H9 (cell line): ENCODE data around the gene EEF1A2. TPM values are rescaled to one million over a fixed set of nuclear protein-coding genes. Genes with fewer than 3 reads are reported as not detected.

Experiments
- DNase-seq: peaks from one replicate; pipeline ENCODE4 v3.0.0-alpha.2; 2017
- H2AFZ ChIP-seq: one replicate; pipeline ENCODE4 v1.6.1; 2013; ENCODE audit warnings: mild to moderate bottlenecking, low read length, control low read depth, moderate library complexity
- H2AK5ac ChIP-seq: 2 replicates; pipeline ENCODE4 v1.6.1; 2013; ENCODE audit warnings: low read length, control low read depth, mixed read lengths; ENCODE audit not compliant: insufficient read length
- H2BK120ac ChIP-seq: one replicate; pipeline ENCODE4 v1.6.1; 2013; ENCODE audit warnings: low read depth, mild to moderate bottlenecking, low read length, control low read depth, inconsistent platforms; ENCODE audit not compliant: poor library complexity, severe bottlenecking
- H2BK12ac ChIP-seq: 2 replicates; pipeline ENCODE4 v1.6.1; 2013; ENCODE audit warnings: low read length, control low read depth, mixed read lengths, low read depth; ENCODE audit not compliant: insufficient read length
- H2BK15ac ChIP-seq: 2 replicates; pipeline ENCODE4 v1.6.1; 2013; ENCODE audit warnings: low read depth, low read length, control low read depth
- H2BK20ac ChIP-seq: one replicate; pipeline ENCODE4 v1.6.1; 2013; ENCODE audit warnings: low read depth, mild to moderate bottlenecking, low read length, control low read depth, inconsistent platforms; ENCODE audit not compliant: poor library complexity, severe bottlenecking
- H2BK5ac ChIP-seq: 2 replicates; pipeline ENCODE4 v1.6.1; 2013; ENCODE audit warnings: low read length, control low read depth, mixed read lengths; ENCODE audit not compliant: insufficient read length
- H3K14ac ChIP-seq: 2 replicates; pipeline ENCODE4 v1.6.1; 2013; ENCODE audit warnings: low read length, control low read depth; ENCODE audit not compliant: insufficient read depth
- H3K18ac ChIP-seq: 2 replicates; pipeline ENCODE4 v1.6.1; 2013; ENCODE audit warnings: low read depth, mild to moderate bottlenecking, mixed read lengths, low read length, control low read depth; ENCODE audit not compliant: insufficient read length
- H3K23ac ChIP-seq: 2 replicates; pipeline ENCODE4 v1.6.1; 2013; ENCODE audit warnings: low read length, control low read depth, mixed read lengths, low read depth; ENCODE audit not compliant: insufficient read length
- H3K23me2 ChIP-seq: 2 replicates; pipeline ENCODE4 v1.6.1; 2013; ENCODE audit warnings: low read depth, mild to moderate bottlenecking, mixed read lengths, low read length, control low read depth; ENCODE audit not compliant: insufficient read length, poor library complexity, severe bottlenecking
- H3K27ac ChIP-seq: 2 replicates; pipeline ENCODE4 v1.5.1; 2013; ENCODE audit warnings: low read length, control low read depth, mixed read lengths, low read depth; ENCODE audit not compliant: insufficient read length
- H3K27me3 ChIP-seq: 2 replicates; pipeline ENCODE4 v1.6.1; 2013; ENCODE audit warnings: low read length, control low read depth, inconsistent platforms; ENCODE audit not compliant: insufficient read depth
- H3K4ac ChIP-seq: 2 replicates; pipeline ENCODE4 v1.6.1; 2013; ENCODE audit warnings: low read depth, mild to moderate bottlenecking, control low read depth, inconsistent platforms, low read length, moderate library complexity
- H3K4me1 ChIP-seq: 2 replicates; pipeline ENCODE4 v1.6.1; 2013; ENCODE audit warnings: low read length, control low read depth, inconsistent platforms; ENCODE audit not compliant: insufficient read depth
- H3K4me2 ChIP-seq: 2 replicates; pipeline ENCODE4 v1.6.1; 2013; ENCODE audit warnings: low read length, control low read depth, mixed read lengths; ENCODE audit not compliant: insufficient read length, insufficient read depth
- H3K56ac ChIP-seq: 2 replicates; pipeline ENCODE4 v1.6.1; 2013; ENCODE audit warnings: low read depth, mild to moderate bottlenecking, mixed read lengths, low read length, control low read depth; ENCODE audit not compliant: insufficient read length
- H3K79me1 ChIP-seq: 2 replicates; pipeline ENCODE4 v1.6.1; 2013; ENCODE audit warnings: low read depth, mild to moderate bottlenecking, moderate library complexity, low read length, control low read depth, inconsistent platforms; ENCODE audit not compliant: insufficient read depth, poor library complexity, severe bottlenecking
- H3K79me2 ChIP-seq: 2 replicates; pipeline ENCODE4 v1.6.1; 2013; ENCODE audit warnings: low read length, control low read depth, inconsistent platforms; ENCODE audit not compliant: insufficient read depth
- H3K9ac ChIP-seq: 2 replicates; pipeline ENCODE4 v1.6.1; 2013; ENCODE audit warnings: low read length, control low read depth, mixed read lengths; ENCODE audit not compliant: insufficient read length; ENCODE audit errors: extremely low read depth
- H3K9me3 ChIP-seq: one replicate; pipeline ENCODE4 v1.6.1; 2013; ENCODE audit warnings: low read depth, low read length, inconsistent platforms; ENCODE audit not compliant: control insufficient read depth
- H3T11ph ChIP-seq: one replicate; pipeline ENCODE4 v1.6.1; 2013; ENCODE audit warnings: mild to moderate bottlenecking, low read length, control low read depth, inconsistent platforms
- H4K20me1 ChIP-seq: one replicate; pipeline ENCODE4 v1.6.1; 2013; ENCODE audit not compliant: control insufficient read depth, insufficient read length, insufficient read depth
- H4K5ac ChIP-seq: 2 replicates; pipeline ENCODE4 v1.6.1; 2013; ENCODE audit warnings: low read depth, mild to moderate bottlenecking, mixed read lengths, low read length, control low read depth; ENCODE audit not compliant: insufficient read length
- H4K8ac ChIP-seq: replicated peaks from 2 replicates; pipeline ENCODE4 v1.6.1; 2013; ENCODE audit warnings: low read length, control low read depth, mixed read lengths, low read depth; ENCODE audit not compliant: insufficient read length
- H4K91ac ChIP-seq: 2 replicates; pipeline ENCODE4 v1.6.1; 2013; ENCODE audit warnings: low read depth, mild to moderate bottlenecking, moderate library complexity, mixed read lengths, low read length, control low read depth; ENCODE audit not compliant: insufficient read length
- H3K27ac Mint-ChIP-seq, 3 experiments: 2 replicates in 2 of 3; 3 replicates in 1 of 3; pipeline ENCODE4 v1.8.0; 2020 to 2021; ENCODE audit warnings: mixed read lengths in 3 of 3, mild to moderate bottlenecking in 1 of 3, moderate library complexity in 1 of 3
- H3K27me3 Mint-ChIP-seq: 2 replicates; pipeline ENCODE4 v1.8.0; 2021; ENCODE audit warnings: low read depth, mild to moderate bottlenecking, moderate library complexity, mixed read lengths
- H3K36me3 Mint-ChIP-seq, 3 experiments: 2 replicates in 2 of 3; 3 replicates in 1 of 3; pipeline ENCODE4 v1.8.0; 2020 to 2021; ENCODE audit warnings: low read depth in 3 of 3, mixed read lengths in 3 of 3; ENCODE audit not compliant: insufficient read depth in 1 of 3
- H3K4me1 Mint-ChIP-seq, 2 experiments: 2 replicates each; pipeline ENCODE4 v1.8.0; 2020; ENCODE audit warnings: mixed read lengths in 2 of 2
- H3K4me3 Mint-ChIP-seq, 2 experiments: 2 replicates in 1 of 2; 3 replicates in 1 of 2; pipeline ENCODE4 v1.8.0; 2020 to 2021; ENCODE audit warnings: mild to moderate bottlenecking in 2 of 2, mixed read lengths in 2 of 2, moderate library complexity in 1 of 2
- H3K9me3 Mint-ChIP-seq, 2 experiments: 2 replicates in 1 of 2; 3 replicates in 1 of 2; pipeline ENCODE4 v1.8.0; 2020; ENCODE audit warnings: mild to moderate bottlenecking in 2 of 2, mixed read lengths in 2 of 2, moderate library complexity in 1 of 2
- WGBS: extraction: QIAGEN DNeasy Blood & Tissue Kit; methylation state at CpG from one replicate; pipeline ENCODE4 v1.1.7; 2013; ENCODE audit warnings: missing lambda C conversion rate, low lambda C conversion rate, mixed read lengths; ENCODE audit not compliant: insufficient read length; ENCODE audit errors: extremely low coverage; 5-methylcytosine and 5-hydroxymethylcytosine counted together
- total RNA-seq: library from RNA; stranded (reverse); gene quantifications from 2 replicates; pipeline ENCODE4 v1.2.1, GENCODE V29; 2021
- TF ChIP-seq, protein P1 (sequence below): fragments of 200-600 bp; sonication (generic); conservative IDR thresholded peaks from 3 replicates; pipeline ENCODE4 v1.8.0; 2021; ENCODE audit warnings: antibody characterized with exemption, mild to moderate bottlenecking

Gene EEF1A2
- total RNA-seq, 1 experiment from 2014 or later, result 27.4 TPM

DNA sequence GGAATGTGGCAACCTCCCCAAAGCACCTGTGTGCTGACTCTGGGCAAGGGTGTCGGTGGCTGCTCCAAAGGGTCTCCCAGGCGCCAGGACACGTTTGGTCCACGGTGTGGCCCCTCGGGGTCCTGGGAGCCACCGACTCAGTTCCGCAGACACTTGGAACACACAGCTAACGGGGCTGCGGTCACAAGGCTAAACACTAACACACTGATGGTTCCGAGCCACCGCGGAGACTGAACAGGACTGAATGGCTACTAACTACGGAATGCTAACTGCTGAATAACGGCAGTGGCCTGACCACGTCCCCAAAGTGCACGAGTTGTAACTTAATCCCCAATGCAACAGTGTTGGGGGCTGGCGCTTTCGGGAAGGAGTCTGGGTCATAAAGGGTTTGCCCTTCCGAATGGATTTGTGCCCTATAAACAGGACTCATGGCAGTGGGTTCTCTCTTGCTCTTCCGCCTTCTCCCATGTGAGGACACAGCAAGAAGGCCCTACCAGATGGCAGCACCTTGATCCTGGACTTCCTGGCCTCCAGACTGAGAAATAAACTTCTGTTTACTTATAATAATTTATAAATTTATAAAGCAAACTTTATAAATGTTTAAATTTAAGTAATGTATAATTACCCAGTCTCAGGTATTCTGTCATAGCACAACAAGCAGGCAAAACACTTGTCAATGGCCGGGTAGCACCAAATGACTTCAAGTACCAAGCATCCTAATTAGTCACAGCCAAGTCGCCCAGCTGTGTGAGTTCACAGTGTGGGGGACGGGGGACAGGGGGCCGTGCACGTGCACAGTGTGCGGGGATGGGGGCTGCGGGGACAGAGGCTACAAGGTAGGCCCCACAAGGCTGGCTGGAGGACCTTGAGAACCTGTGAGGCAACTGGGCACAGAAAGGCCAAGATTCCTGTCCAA lies 2.3 kb upstream of the EEF1A2 start:
- Histone ChIP-seq H3K9me3 (no peaks in the 10 kb centered on the region), H2AK5ac (no peak overlapping the region), H3K27me3 (peaks cover 4% of the 10 kb centered on the region; the same call in 1 of the 2 replicates), H2AFZ (no peak overlapping the region), H3K23me2 (peaks cover 5% of the 10 kb centered on the region), H2BK120ac (no peak overlapping the region), H4K5ac (no peak overlapping the region), H3K27ac (no peak overlapping the region), H2BK12ac (no peak overlapping the region), H4K8ac (no peak overlapping the region), H3K79me2 (no peaks in the 10 kb centered on the region), H3T11ph (no peak overlapping the region), H3K23ac (no peak overlapping the region), H3K14ac (no peak overlapping the region), H4K91ac (no peak overlapping the region), H2BK20ac (no peak overlapping the region), H2BK5ac (no peak overlapping the region), H4K20me1 (peaks cover 2% of the 10 kb centered on the region), H3K4me2 (no peak overlapping the region), H2BK15ac (no peak overlapping the region), H3K4me1 (no peaks in the 10 kb centered on the region), H3K18ac (no peak overlapping the region), H3K9ac (no peak overlapping the region), H3K79me1 (no peaks in the 10 kb centered on the region), H3K56ac (no peak overlapping the region), H3K4ac (no peak overlapping the region)
- Mint-ChIP-seq H3K27me3 (peaks cover 70% of the 10 kb centered on the region), H3K36me3 (peaks cover 0 to 7% (median 0%) of the 10 kb centered on the region in 3 experiments; a peak in 1 of 7 replicates), H3K27ac (peak overlapping the region in 1 of 3 experiments; percentile 82; a peak in 1 of 7 replicates), H3K9me3 (peaks cover 0 to 8% of the 10 kb centered on the region in 2 experiments; a peak in 2 of 5 replicates), H3K4me3 (peak overlapping the region; percentile 24 to 72; a peak in 4 of 5 replicates), H3K4me1 (peaks cover 3 to 9% of the 10 kb centered on the region in 2 experiments; a peak in 3 of 4 replicates)
- WGBS, result no CpG with 5 or more reads among the region's 27 CpGs
- DNase-seq, result no peak
- TF ChIP-seq, protein P1, sequence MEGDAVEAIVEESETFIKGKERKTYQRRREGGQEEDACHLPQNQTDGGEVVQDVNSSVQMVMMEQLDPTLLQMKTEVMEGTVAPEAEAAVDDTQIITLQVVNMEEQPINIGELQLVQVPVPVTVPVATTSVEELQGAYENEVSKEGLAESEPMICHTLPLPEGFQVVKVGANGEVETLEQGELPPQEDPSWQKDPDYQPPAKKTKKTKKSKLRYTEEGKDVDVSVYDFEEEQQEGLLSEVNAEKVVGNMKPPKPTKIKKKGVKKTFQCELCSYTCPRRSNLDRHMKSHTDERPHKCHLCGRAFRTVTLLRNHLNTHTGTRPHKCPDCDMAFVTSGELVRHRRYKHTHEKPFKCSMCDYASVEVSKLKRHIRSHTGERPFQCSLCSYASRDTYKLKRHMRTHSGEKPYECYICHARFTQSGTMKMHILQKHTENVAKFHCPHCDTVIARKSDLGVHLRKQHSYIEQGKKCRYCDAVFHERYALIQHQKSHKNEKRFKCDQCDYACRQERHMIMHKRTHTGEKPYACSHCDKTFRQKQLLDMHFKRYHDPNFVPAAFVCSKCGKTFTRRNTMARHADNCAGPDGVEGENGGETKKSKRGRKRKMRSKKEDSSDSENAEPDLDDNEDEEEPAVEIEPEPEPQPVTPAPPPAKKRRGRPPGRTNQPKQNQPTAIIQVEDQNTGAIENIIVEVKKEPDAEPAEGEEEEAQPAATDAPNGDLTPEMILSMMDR, result no peak
